HG02970 (cell line): ENCODE data around the gene ADGRG3.

Source experiments
- ATAC-seq: cut with Tn5 transposase; IDR thresholded peaks from one replicate; pipeline ENCODE4 v1.9.1; 2021; ENCODE audit warnings: mild to moderate bottlenecking, moderate library complexity, moderate number of reproducible peaks; ENCODE audit not compliant: unreplicated experiment, low FRiP score

The ADGRG3 gene, protein sequence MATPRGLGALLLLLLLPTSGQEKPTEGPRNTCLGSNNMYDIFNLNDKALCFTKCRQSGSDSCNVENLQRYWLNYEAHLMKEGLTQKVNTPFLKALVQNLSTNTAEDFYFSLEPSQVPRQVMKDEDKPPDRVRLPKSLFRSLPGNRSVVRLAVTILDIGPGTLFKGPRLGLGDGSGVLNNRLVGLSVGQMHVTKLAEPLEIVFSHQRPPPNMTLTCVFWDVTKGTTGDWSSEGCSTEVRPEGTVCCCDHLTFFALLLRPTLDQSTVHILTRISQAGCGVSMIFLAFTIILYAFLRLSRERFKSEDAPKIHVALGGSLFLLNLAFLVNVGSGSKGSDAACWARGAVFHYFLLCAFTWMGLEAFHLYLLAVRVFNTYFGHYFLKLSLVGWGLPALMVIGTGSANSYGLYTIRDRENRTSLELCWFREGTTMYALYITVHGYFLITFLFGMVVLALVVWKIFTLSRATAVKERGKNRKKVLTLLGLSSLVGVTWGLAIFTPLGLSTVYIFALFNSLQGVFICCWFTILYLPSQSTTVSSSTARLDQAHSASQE

GRCh38 chr16:57668263-57668571 is at the start of gene ADGRG3:
Gene ADGRG3 (plus strand): TSS chr16:57668306. CDS start chr16:57668348, 42 bp downstream.
- ATAC-seq, result no peak

GRCh38 chr16:57619133-57619605 is 48.9 kb upstream of the ADGRG3 start:
- ATAC-seq, result no peak

- no peak for ATAC-seq
Observed at GRCh38 chr16:57619606-57620334, 48.3 kb upstream of the ADGRG3 start.

DNA sequence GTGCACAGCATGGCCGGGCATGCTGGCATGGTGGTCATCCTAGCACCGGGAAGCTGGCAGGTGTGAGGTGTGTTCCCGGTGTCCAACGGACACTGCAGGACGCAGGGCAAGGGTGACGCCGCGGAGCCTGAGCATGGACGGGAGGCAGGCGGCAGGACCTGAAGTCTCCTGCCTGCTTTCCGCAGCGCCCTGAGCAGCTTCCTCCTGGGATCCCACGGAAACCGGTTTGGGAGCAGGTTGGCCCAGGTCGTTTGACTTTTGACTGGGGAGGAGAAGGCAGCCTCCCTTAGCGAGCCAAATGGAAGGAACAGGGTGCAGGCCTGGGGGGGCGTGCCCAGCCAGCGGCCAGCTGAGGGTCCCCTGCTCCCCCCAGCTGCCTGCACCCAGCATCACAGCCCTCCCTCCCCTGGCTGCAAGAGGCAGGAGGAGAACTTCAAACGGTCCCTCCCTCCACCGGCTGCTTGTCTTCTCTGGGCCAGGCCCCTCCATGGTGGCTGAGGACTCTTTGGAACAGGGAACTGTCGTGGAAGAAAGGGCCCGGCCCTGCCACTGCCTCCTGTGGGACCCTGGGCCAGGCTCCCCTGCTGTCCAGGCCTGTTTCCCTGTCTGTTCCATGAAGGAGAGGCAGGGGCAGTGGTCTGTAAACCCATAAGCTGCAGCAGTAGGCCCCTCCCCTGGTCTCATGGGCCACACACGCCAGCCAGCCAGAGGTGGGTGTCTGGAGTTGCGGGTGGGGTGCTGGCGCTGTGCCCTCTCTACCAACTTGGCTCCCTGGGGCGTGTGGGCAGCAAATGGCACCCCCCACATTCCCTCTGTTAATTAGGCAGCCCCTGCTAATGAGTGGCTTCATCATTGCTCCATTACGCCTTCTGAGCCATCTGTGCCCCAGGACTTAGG is 47.5 kb upstream of the ADGRG3 start:
- no peak for ATAC-seq

DNA sequence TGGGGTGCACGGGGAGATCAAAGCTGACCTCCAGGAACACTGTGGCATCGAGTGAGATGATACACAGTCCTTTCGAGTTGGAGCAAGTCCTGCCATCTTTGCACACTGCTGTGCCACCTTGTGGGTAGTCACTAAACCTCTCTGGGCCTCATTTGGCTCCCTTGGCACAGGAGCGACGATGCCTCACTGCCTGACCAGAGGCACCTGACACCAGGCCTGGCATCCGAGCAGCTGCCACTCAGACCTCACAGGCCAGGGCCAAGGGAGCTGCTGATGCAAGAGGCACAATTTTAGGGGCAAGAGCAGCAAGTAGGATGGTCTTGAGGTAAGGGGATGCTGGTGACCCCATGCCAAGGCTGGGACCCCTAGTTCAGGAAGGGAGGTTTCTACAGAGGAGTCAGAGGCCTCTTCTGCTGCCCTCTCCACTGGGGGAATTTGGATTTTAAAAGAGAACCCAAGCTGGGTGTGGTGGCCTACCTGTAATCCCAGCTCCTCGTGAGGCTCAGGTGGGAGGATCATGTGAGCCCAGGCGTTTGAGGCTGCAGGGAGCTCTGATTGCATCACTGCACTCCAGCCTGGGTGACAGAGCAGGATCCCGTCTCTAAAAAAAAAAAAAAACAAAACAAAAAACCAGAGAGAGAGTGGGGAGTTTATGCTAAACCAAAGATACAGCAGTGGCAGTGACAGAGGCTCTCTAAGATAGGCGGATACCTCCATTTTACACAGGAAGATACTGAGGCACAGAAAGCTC is 46.4 kb upstream of the ADGRG3 start:
- no peak for ATAC-seq

GRCh38 chr16:57622361-57623250 is 45.5 kb upstream of the ADGRG3 start:
- no peak for ATAC-seq

DNA sequence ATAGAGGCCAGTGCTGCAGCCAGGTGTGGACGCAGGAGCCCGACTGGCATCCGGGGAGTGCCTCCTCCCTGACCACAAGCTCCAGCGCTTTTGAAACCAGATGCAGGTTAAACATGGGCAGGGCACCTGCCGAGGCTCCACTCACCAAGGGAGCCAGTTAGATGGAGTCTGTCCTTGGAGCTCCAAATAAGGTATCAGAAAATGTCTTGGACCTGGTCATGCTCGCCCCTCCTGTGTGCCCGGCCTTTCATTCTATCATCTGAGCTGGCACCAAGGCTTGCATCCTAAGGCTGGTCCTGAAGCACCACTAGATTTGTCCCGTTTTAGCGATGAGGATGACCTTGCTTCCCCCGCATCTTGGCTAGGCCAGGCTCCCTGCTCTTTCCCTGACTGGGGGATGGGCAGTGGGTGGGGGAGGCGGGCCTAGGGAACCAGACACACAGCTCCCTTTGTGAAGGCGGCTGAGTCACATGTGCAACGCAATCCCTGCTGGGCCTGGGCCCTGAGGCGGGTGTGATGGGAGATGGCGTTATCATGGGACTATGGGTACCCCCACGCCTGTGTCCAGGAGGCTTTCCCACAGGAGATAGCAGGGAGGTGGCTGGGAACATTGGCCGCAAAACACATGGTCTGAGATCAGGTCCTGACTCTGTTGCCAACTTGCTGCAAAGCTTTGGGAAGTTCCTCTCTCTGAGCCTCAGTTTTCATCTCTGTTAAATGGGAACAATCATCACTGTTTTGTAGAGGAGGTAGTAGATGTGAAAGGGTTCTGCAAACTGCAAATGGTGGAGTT is 44.7 kb upstream of the ADGRG3 start:
- ATAC-seq, result no peak

GRCh38 chr16:57624044-57624688 is 43.9 kb upstream of the ADGRG3 start:
- ATAC-seq, result no peak

- ATAC-seq, result no peak
Observed at GRCh38 chr16:57624806-57625500, 43.2 kb upstream of the ADGRG3 start.

GRCh38 chr16:57626420-57627170 is 41.5 kb upstream of the ADGRG3 start:
- ATAC-seq, result no peak

DNA sequence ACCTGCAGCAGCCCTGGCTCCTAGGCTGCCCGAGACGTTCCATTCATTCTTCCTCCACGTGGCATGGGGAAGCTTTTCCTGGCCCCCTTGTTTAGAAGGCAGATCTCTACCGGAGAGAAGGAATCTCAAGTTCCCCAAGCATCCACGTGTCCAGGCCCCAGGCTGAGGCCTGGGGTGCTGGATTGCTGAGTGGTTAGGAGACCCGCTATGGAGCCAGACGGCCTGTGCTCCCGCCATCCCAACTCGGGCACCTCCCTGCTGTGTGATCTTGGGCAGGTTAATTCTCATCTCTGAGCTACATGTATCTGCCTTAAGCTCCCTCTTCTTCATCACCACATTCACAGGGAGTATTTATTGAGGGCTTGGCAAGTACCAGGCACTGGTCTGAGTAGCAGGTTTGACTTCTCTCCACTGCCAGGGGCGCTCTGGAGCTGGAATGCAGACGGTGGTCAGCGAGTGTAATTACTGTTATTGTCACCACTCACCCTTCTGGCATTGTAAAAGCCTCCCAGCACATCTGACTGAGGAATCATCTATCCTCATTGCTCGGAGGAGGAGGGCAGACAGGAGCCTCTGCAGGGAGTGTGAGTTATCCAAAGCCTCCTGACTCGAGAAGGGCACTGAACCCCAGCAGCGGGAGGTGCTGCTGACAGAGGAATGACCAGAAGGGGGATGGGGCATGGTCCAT is 40.8 kb upstream of the ADGRG3 start:
- ATAC-seq, result no peak

DNA sequence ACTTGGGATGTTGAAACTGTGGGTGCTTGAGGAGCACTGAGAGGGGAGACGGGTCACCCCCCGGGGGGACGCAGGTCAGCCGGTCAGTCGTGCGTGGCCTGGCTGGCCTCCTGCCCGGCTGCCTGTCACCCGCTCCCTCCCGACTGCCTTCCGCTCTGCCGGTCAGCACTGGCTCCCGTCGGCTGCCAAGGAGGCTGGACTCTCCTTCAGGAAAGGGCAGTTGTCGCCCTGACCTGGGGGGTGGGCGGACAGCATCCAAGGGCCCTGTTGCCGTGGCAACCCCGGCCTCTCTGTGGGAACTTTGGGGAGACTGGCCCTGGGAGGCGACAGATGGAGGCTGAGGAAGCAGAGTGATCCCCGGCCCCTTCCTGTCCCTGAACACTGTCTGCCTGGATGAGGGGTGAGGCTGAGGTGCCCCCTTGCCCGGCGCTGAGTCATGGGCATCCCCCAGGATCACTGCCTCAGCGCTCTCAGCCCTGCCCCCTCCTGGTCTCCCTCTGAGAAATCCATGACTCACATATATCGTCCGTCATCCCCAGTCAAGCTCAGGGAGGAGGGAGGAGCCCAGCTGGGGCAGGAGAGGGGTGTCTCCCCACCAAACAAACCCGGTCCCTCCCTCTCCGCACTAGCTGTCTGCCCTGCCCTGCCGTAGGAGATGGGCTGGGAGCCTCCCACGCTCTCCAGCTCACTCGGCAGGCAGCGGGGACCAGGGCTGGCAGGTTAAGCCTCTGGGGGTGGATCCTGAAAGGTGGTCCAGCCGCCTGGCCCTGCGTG is 39.9 kb upstream of the ADGRG3 start, which contains the start of gene ADGRG1:
Gene ADGRG1, plus strand, starts transcription at position 623 of the 774 bp plus-strand sequence. CDS start 21,658 bp downstream, outside the sequence.
- no peak for ATAC-seq

- ATAC-seq, result no peak
Observed at GRCh38 chr16:57628783-57629293, 39.3 kb upstream of the ADGRG3 start.

GRCh38 chr16:57629516-57630406 is 38.3 kb upstream of the ADGRG3 start:
- ATAC-seq, result no peak
